Fibroblast of the aortic adventitia (primary cell): ENCODE data around the gene CFAP69. TPM values are rescaled to one million over a fixed set of nuclear protein-coding genes. Genes with fewer than 3 reads are reported as not detected.

Source experiments
- DNase-seq: peaks from one replicate; pipeline ENCODE4 v3.0.0-alpha.2; 2010; ENCODE audit warnings: low read depth
- H3K4me3 ChIP-seq: 2 replicates; pipeline ENCODE4 v1.5.1; 2011; ENCODE audit warnings: low read depth, mild to moderate bottlenecking, control low read depth, low read length, moderate library complexity
- total RNA-seq: library from RNA; depleted of rRNA; stranded (reverse); fragments of >200 nt; gene quantifications from 2 replicates; pipeline ENCODE4 v1.2.3, GENCODE V29; 2012; ENCODE audit warnings: low replicate concordance
- TF ChIP-seq, protein P1 (sequence below): IDR thresholded peaks from 2 replicates; pipeline ENCODE4 v1.5.1; 2011; ENCODE audit warnings: mild to moderate bottlenecking, low read length, control low read depth, inconsistent platforms; ENCODE audit not compliant: insufficient read depth

The CFAP69 gene, protein sequence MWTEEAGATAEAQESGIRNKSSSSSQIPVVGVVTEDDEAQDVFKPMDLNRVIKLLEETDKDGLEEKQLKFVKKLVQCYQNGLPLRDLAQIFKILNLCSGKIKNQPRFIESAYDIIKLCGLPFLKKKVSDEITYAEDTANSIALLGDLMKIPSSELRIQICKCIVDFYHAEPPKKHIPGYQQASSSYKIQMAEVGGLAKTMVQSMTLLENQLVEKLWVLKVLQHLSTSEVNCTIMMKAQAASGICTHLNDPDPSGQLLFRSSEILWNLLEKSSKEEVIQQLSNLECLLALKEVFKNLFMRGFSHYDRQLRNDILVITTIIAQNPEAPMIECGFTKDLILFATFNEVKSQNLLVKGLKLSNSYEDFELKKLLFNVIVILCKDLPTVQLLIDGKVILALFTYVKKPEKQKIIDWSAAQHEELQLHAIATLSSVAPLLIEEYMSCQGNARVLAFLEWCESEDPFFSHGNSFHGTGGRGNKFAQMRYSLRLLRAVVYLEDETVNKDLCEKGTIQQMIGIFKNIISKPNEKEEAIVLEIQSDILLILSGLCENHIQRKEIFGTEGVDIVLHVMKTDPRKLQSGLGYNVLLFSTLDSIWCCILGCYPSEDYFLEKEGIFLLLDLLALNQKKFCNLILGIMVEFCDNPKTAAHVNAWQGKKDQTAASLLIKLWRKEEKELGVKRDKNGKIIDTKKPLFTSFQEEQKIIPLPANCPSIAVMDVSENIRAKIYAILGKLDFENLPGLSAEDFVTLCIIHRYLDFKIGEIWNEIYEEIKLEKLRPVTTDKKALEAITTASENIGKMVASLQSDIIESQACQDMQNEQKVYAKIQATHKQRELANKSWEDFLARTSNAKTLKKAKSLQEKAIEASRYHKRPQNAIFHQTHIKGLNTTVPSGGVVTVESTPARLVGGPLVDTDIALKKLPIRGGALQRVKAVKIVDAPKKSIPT
- 3.2 and 6.4 TPM in 2 replicates for total RNA-seq

DNA sequence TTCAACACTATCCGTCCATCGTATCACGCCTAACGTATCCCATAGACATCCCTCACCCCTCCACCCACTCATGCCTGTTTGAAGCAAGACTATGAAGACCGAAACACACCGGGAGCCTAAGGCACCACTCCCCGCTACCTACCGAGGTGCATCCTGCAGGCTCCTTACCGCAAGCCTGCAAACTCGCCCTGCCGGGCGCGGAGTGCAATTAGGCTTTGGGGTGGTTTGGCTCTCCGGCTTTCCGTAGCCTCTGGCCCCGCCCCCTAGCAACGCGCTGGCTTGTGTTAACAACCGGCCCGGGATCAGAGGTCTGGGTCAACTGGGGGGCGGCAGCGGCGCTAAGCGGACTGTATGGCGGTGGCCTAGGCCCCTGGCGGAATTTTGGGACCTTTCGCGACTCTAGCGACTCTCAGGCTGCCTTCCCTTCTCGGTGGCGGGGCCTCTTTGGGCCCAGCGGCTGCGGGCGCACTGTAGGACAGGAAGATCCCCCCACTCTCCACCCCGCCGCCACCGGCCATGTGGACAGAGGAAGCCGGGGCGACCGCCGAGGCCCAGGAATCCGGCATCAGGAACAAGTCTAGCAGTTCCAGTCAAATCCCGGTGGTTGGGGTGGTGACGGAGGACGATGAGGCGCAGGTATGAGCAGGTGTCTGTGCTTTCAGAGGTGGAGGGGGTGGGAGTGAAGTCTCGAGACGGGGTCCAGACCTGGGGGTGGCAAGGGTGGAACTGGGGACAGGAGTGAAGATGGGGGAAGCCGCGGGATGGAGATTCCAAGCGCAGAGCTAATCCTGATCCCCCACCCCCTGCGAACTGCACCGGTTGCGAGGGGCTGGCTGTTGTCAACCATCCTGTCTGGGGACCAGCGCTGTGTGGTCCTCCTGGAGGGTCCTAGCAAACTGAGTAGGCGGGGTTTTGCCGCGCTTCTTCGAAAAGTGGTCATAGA, at the start of gene CFAP69:
TSS of gene CFAP69 (plus strand) at position 266 of the 943 bp plus-strand sequence. CDS start at position 517, 251 bp downstream.
- TF ChIP-seq, protein P1, sequence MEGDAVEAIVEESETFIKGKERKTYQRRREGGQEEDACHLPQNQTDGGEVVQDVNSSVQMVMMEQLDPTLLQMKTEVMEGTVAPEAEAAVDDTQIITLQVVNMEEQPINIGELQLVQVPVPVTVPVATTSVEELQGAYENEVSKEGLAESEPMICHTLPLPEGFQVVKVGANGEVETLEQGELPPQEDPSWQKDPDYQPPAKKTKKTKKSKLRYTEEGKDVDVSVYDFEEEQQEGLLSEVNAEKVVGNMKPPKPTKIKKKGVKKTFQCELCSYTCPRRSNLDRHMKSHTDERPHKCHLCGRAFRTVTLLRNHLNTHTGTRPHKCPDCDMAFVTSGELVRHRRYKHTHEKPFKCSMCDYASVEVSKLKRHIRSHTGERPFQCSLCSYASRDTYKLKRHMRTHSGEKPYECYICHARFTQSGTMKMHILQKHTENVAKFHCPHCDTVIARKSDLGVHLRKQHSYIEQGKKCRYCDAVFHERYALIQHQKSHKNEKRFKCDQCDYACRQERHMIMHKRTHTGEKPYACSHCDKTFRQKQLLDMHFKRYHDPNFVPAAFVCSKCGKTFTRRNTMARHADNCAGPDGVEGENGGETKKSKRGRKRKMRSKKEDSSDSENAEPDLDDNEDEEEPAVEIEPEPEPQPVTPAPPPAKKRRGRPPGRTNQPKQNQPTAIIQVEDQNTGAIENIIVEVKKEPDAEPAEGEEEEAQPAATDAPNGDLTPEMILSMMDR, result peak; percentile 61

DNA sequence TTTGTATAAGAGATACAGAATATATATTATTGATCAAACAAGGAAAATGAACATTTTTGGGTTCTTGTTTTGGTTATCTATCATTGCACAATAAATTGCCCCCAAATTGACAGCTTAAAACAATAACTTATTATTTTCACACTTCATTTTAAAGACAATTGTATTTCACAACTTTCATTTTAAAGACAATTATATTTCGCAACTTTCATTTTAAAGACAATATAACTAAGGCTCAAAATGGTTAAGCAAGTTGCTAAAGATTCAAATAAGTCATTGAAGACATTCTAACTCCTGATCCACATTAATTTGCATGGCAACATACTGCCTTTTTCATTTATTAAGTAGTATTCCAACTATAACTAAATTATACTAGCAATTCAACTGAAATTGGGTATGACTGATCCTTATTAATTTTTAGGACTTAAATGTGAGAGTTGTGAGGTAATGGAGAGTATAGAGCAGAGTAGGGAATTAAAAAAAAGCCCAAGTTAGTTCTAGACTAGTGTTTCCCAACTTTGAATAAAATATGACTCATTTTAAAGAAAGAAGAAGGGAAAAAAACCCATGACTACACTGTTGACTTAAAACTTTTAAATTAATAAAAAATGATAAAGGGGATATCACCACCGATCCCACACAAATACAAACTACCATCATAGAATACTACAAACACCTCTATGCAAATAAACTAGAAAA, 43.3 kb upstream of the CFAP69 start:
- no peak for DNase-seq
- no peak overlapping the region for H3K4me3 ChIP-seq

More for the DNA sequence above, at the start of gene CFAP69:
- peak; percentile 84 for DNase-seq
- peak within 1 kb of the TSS; percentile 90 for H3K4me3 ChIP-seq

DNA sequence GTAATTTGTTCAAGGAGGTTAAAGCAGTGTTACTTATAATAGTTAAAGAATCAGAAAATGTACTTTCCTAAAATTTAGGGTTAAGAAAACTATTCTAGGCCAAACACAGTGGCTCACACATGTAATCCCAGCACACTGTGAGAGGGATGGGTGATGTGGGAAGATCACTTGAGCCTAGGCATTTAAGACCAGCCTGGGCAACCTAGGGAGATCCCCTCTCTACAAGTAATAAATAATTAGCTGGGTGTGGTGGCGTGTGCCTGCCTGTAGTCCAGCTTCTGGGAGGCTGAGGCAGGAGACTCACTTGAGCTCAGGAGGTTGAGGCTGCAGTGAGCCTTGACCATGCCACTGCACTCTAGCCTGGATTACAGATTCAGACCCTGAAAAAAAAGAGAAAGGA, 37.0 kb upstream of the CFAP69 start:
- TF ChIP-seq, protein P1, result no peak
- DNase-seq, result no peak
- no peak overlapping the region for H3K4me3 ChIP-seq

More for the DNA sequence above, 43.3 kb upstream of the CFAP69 start:
- TF ChIP-seq, protein P1, result no peak

DNA sequence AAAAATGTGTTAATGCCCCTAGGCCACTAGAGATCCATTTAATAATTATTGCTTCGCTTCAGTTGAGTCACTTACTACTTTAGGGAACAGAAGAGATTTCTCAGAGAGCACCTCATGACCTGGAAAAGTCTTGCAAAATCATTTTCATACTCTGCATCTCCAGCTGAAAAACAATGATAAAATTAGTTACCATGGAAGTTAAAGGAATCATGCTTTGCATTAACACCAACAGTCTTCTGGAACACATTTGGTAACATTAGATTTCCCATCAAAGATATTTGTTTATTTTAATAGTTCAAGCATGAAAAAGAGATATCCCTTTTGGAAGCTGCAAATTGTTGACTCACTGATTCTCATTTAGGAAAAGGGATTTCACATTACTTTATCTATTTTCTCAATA, 35.2 kb upstream of the CFAP69 start:
- peak; percentile 44 for DNase-seq
- no peak overlapping the region for H3K4me3 ChIP-seq
- TF ChIP-seq, protein P1, result no peak

DNA sequence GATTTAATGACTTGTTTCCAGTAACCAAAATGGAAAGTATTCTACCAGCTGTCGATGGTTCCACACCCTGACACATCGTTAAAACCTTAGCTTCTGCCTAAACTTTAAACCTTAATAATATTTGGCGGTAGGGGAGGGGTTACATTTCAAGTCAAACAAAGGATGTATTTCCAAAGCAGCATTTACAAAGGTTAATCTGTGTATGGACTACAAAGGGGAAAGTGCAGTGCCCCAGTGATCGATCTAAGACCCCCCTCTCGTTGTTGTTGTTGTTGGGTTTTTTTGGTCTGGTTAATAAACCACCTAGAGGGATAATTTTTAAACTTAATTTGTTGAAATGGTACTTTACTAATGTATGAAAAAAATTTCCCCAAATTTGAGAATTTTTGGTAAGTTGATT, 34.5 kb upstream of the CFAP69 start:
- no peak for DNase-seq
- TF ChIP-seq, protein P1, result no peak
- H3K4me3 ChIP-seq, result no peak overlapping the region
